Activated CD4-positive, CD25-positive, alpha-beta regulatory T cell treated with anti-CD3 and anti-CD28 coated beads, Interleukin-2, amount 50 U/mL, for 72 hours (primary cell): ENCODE results near the gene PEX6.

Experiments used
- DNase-seq: peaks from one replicate; pipeline ENCODE4 v3.0.0; 2021

Gene PEX6

GRCh38 chr6:42993445-42993844 lies 14.5 kb upstream of the PEX6 start:
- DNase-seq, result no peak

GRCh38 chr6:42989923-42990322 lies 10.9 kb upstream of the PEX6 start:
- DNase-seq, result no peak

GRCh38 chr6:42988486-42989020 lies 9.6 kb upstream of the PEX6 start:
- DNase-seq, result no peak

GRCh38 chr6:42987533-42988451 lies 8.8 kb upstream of the PEX6 start:
- DNase-seq, result no peak

GRCh38 chr6:42984924-42985475 lies 6.0 kb upstream of the PEX6 start:
- DNase-seq, result peak; percentile 35

- peak; percentile 94 for DNase-seq
These were observed 5.3 kb upstream of the PEX6 start, which contains the start of gene PPP2R5D for GRCh38 chr6:42984001-42984923. Gene PPP2R5D, plus strand, starts transcription at chr6:42984570. Its CDS starts 108 bp downstream, at chr6:42984678.

GRCh38 chr6:42981836-42982235 lies 2.9 kb upstream of the PEX6 start:
- DNase-seq, result no peak

- DNase-seq, result no peak
These were observed 669 bp upstream of the PEX6 start for GRCh38 chr6:42979523-42980177.

GRCh38 chr6:42978487-42978838 lies 518 bp downstream of the PEX6 start:
- peak; percentile 40 for DNase-seq

- no peak for DNase-seq
These were observed 4.0 kb downstream of the PEX6 start for GRCh38 chr6:42974919-42975505.

GRCh38 chr6:42973926-42974325 lies 5.1 kb downstream of the PEX6 start:
- no peak for DNase-seq

- DNase-seq, result no peak
These were observed 7.1 kb downstream of the PEX6 start for GRCh38 chr6:42971746-42972327.

- DNase-seq, result no peak
These were observed 7.9 kb downstream of the PEX6 start for GRCh38 chr6:42970871-42971612.

GRCh38 chr6:42969934-42970333 lies 9.0 kb downstream of the PEX6 start:
- no peak for DNase-seq

GRCh38 chr6:42969431-42969830 lies 9.6 kb downstream of the PEX6 start:
- no peak for DNase-seq

GRCh38 chr6:42968783-42969182 lies 10.2 kb downstream of the PEX6 start:
- DNase-seq, result no peak

- DNase-seq, result no peak
These were observed 10.8 kb downstream of the PEX6 start for GRCh38 chr6:42968126-42968701.

GRCh38 chr6:42967228-42967627 lies 11.8 kb downstream of the PEX6 start:
- no peak for DNase-seq

- no peak for DNase-seq
These were observed 12.4 kb downstream of the PEX6 start for GRCh38 chr6:42966571-42966970.

- DNase-seq, result no peak
These were observed 15.0 kb downstream of the PEX6 start for GRCh38 chr6:42963855-42964605.
